SK-N-SH (cell line): Measurements from ENCODE around the gene RNF144B.

ENCODE experiments used
- EZH2phosphoT487 ChIP-seq: fragments of 200-600 bp; sonication (generic); IDR thresholded peaks from 2 replicates; pipeline ENCODE4 v1.6.1; 2017; ENCODE audit warnings: low read depth, mixed run types, mild to moderate bottlenecking, antibody characterized with exemption, moderate library complexity, borderline replicate concordance
- RFX5 ChIP-seq: IDR thresholded peaks from 2 replicates; pipeline ENCODE4 v1.6.1; 2012; ENCODE audit warnings: mild to moderate bottlenecking, improper control_type of control experiment, low read length
- TAF1 ChIP-seq: IDR thresholded peaks from 2 replicates; pipeline ENCODE4 v1.6.1; 2012; ENCODE audit warnings: low read depth, mild to moderate bottlenecking, low read length, moderate library complexity, borderline replicate concordance
- TCF12 ChIP-seq: IDR thresholded peaks from 2 replicates; pipeline ENCODE4 v1.4.0; 2012
- TF ChIP-seq, protein P1 (sequence below): fragments of 200-600 bp; sonication (generic); IDR thresholded peaks from 2 replicates; pipeline ENCODE4 v1.6.1; 2017; ENCODE audit warnings: antibody characterized with exemption, mild to moderate bottlenecking, moderate library complexity

DNA sequence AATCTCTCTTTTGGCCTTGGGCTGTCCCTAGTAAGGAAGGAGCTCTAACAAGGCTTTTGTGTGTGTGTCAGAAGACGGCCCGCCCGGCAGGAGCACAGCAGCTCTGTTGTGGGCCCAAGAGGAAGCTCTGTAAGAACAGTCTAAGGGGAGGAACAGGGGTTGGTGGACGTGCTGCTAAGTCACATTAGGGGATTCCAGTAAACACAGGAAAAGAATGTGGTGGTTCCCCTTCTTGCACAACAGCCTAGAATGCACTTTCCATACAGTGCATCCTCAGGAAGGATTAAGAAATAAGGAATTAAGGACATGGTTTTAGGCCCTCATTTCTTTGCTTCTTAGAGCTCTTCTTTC, 114.5 kb downstream of the RNF144B start:
- no peak for TF ChIP-seq TCF12
- TF ChIP-seq TAF1: no peak
- TF ChIP-seq RFX5: no peak
- TF ChIP-seq, protein P1, sequence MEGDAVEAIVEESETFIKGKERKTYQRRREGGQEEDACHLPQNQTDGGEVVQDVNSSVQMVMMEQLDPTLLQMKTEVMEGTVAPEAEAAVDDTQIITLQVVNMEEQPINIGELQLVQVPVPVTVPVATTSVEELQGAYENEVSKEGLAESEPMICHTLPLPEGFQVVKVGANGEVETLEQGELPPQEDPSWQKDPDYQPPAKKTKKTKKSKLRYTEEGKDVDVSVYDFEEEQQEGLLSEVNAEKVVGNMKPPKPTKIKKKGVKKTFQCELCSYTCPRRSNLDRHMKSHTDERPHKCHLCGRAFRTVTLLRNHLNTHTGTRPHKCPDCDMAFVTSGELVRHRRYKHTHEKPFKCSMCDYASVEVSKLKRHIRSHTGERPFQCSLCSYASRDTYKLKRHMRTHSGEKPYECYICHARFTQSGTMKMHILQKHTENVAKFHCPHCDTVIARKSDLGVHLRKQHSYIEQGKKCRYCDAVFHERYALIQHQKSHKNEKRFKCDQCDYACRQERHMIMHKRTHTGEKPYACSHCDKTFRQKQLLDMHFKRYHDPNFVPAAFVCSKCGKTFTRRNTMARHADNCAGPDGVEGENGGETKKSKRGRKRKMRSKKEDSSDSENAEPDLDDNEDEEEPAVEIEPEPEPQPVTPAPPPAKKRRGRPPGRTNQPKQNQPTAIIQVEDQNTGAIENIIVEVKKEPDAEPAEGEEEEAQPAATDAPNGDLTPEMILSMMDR: no peak
- no peak for TF ChIP-seq EZH2phosphoT487
